SK-N-SH (cell line): ENCODE data around the gene CAMKMT.

Experiments
- EP300 ChIP-seq, 2 experiments: IDR thresholded peaks; 2 replicates each; pipeline versions ENCODE4 v1.4.0 to v1.6.1; 2012; ENCODE audit warnings: borderline replicate concordance in 1 of 2, low read depth in 1 of 2, low read length in 1 of 2
- EZH2phosphoT487 ChIP-seq: fragments of 200-600 bp; sonication (generic); IDR thresholded peaks from 2 replicates; pipeline ENCODE4 v1.6.1; 2017; ENCODE audit warnings: low read depth, mixed run types, mild to moderate bottlenecking, antibody characterized with exemption, moderate library complexity, borderline replicate concordance
- FOXJ3 ChIP-seq: sonication (generic); formaldehyde crosslinking; IDR thresholded peaks from 2 replicates; pipeline ENCODE4 v1.5.1; 2020; ENCODE audit warnings: mild to moderate bottlenecking, missing genetic modification reagents
- FOXM1 ChIP-seq: IDR thresholded peaks from 2 replicates; pipeline ENCODE4 v1.4.0; 2012; ENCODE audit warnings: low read depth, mild to moderate bottlenecking
- NRF1 ChIP-seq: IDR thresholded peaks from 2 replicates; pipeline ENCODE4 v1.6.1; 2012; ENCODE audit warnings: low read depth, mild to moderate bottlenecking, low read length
- POLR2AphosphoS5 ChIP-seq: IDR thresholded peaks from 2 replicates; pipeline ENCODE4 v1.6.1; 2012; ENCODE audit warnings: low read depth, low read length
- TF ChIP-seq, protein P1 (sequence below): IDR thresholded peaks from 2 replicates; pipeline ENCODE4 v1.4.0; 2012; ENCODE audit warnings: low read depth
- TF ChIP-seq, protein P2 (sequence below): fragments of 200-600 bp; sonication (generic); IDR thresholded peaks from 2 replicates; pipeline ENCODE4 v1.6.1; 2017; ENCODE audit warnings: antibody characterized with exemption, mild to moderate bottlenecking, moderate library complexity

DNA sequence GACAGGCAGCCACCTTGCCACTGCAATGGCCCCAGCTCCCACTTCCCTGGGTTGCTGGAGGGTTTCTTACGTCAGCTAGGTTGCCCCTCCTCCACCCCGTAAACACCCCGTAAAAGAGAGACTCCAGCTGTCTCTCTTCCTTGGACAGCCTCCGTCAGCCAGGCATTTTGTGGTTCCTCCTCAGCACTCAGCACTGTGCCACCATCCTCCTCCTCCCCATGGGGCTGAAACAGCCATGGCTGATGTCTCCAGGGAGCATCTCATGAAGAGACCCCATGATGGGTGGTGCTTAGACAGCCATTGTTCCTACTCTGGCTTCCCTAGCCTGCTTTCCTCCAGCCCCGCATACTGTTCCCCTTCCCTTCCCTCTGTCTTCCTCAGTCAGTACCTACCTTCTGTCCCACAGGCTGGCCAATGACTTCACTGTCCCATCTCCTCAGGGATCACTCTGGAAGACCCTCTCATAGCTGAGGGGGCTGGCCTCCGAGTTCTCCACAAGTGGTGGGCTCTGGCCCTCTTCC, 436.5 kb downstream of the CAMKMT start:
- TF ChIP-seq EZH2phosphoT487 (no peak), EP300 (IDR thresholded peaks at IDR 0.05; ENCODE audit: borderline replicate concordance in 1 of 2, low read depth in 1 of 2, low read length in 1 of 2) (no peak), FOXJ3 (no peak), NRF1 (no peak), FOXM1 (no peak), POLR2AphosphoS5 (no peak)
- TF ChIP-seq, protein P1, sequence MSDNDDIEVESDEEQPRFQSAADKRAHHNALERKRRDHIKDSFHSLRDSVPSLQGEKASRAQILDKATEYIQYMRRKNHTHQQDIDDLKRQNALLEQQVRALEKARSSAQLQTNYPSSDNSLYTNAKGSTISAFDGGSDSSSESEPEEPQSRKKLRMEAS: no peak
- TF ChIP-seq, protein P2, sequence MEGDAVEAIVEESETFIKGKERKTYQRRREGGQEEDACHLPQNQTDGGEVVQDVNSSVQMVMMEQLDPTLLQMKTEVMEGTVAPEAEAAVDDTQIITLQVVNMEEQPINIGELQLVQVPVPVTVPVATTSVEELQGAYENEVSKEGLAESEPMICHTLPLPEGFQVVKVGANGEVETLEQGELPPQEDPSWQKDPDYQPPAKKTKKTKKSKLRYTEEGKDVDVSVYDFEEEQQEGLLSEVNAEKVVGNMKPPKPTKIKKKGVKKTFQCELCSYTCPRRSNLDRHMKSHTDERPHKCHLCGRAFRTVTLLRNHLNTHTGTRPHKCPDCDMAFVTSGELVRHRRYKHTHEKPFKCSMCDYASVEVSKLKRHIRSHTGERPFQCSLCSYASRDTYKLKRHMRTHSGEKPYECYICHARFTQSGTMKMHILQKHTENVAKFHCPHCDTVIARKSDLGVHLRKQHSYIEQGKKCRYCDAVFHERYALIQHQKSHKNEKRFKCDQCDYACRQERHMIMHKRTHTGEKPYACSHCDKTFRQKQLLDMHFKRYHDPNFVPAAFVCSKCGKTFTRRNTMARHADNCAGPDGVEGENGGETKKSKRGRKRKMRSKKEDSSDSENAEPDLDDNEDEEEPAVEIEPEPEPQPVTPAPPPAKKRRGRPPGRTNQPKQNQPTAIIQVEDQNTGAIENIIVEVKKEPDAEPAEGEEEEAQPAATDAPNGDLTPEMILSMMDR: no peak
